ENCODE results near the gene TLR9. TPM values are rescaled to one million over a fixed set of nuclear protein-coding genes. Genes with fewer than 3 reads are reported as not detected.

TLR9 gene
- total RNA-seq, 4 donors from 2014 or later, result 0.14 to 1.5 TPM; not detected in 2

- Histone ChIP-seq H3K9me3 (no peaks in the 10 kb centered on the region), H3K27me3 (no peaks in the 10 kb centered on the region), H3K27ac (no peak overlapping the region), H3K4me3 (no peak overlapping the region), H3K4me1 (no peaks in the 10 kb centered on the region), H3K36me3 (no peaks in the 10 kb centered on the region)
- intact Hi-C loops (cut with DNase I; ENCODE audit: low total_unique reads), result no loop called here
- TF ChIP-seq CTCF (IDR thresholded peaks at IDR 0.05) (no peak), POLR2A (IDR thresholded peaks at IDR 0.05) (no peak)
- DNase-seq, result no peak
These were observed 14.8 kb downstream of the TLR9 start for GRCh38 chr3:52210550-52211046.

- Histone ChIP-seq H3K27me3 (no peaks in the 10 kb centered on the region), H3K27ac (no peak overlapping the region), H3K4me3 (no peak overlapping the region), H3K9me3 (no peaks in the 10 kb centered on the region), H3K36me3 (no peaks in the 10 kb centered on the region), H3K4me1 (no peaks in the 10 kb centered on the region)
- DNase-seq, result no peak
- intact Hi-C loops (cut with DNase I; ENCODE audit: low total_unique reads), result no loop called here
- TF ChIP-seq POLR2A (IDR thresholded peaks at IDR 0.05) (no peak), CTCF (IDR thresholded peaks at IDR 0.05) (no peak)
These were observed 15.4 kb downstream of the TLR9 start for GRCh38 chr3:52210037-52210436.

GRCh38 chr3:52208556-52208955, 16.9 kb downstream of the TLR9 start:
- TF ChIP-seq POLR2A (IDR thresholded peaks at IDR 0.05), result no peak
- no peak for TF ChIP-seq CTCF (IDR thresholded peaks at IDR 0.05)
- H3K4me3 ChIP-seq, result no peak overlapping the region

GRCh38 chr3:52205727-52206372, 19.6 kb downstream of the TLR9 start:
- intact Hi-C loops (cut with DNase I; ENCODE audit: low total_unique reads), result no loop called here
- Histone ChIP-seq H3K4me3 (no peak overlapping the region), H3K4me1 (no peaks in the 10 kb centered on the region), H3K27ac (no peak overlapping the region), H3K27me3 (no peaks in the 10 kb centered on the region), H3K36me3 (no peaks in the 10 kb centered on the region), H3K9me3 (no peaks in the 10 kb centered on the region)
- no peak for TF ChIP-seq CTCF (IDR thresholded peaks at IDR 0.05)
- no peak for TF ChIP-seq POLR2A (IDR thresholded peaks at IDR 0.05)
- DNase-seq, result no peak

More at GRCh38 chr3:52208556-52208955, 16.9 kb downstream of the TLR9 start:
- DNase-seq, result no peak
- no peaks in the 10 kb centered on the region for H3K27me3 ChIP-seq
- no peaks in the 10 kb centered on the region for H3K9me3 ChIP-seq
- no peaks in the 10 kb centered on the region for H3K36me3 ChIP-seq
- no peaks in the 10 kb centered on the region for H3K4me1 ChIP-seq
- no peak overlapping the region for H3K27ac ChIP-seq
- intact Hi-C loops (cut with DNase I; ENCODE audit: low total_unique reads), result no loop called here

- Histone ChIP-seq H3K27me3 (no peaks in the 10 kb centered on the region), H3K27ac (no peak overlapping the region), H3K9me3 (no peaks in the 10 kb centered on the region), H3K4me3 (no peak overlapping the region), H3K36me3 (no peaks in the 10 kb centered on the region), H3K4me1 (peaks cover 0 to 5% of the 10 kb centered on the region in 2 donors)
- TF ChIP-seq POLR2A (IDR thresholded peaks at IDR 0.05) (no peak), CTCF (IDR thresholded peaks at IDR 0.05) (no peak)
- DNase-seq, result no peak
- intact Hi-C loops (cut with DNase I; ENCODE audit: low total_unique reads), result no loop called here
These were observed 20.9 kb downstream of the TLR9 start for GRCh38 chr3:52204337-52205073.

Measured in uterus (tissue), 4 donors.